GM10847 (cell line): ENCODE results near the gene HPS6.

Experiments used
- POLR2A ChIP-seq: IDR thresholded peaks from 2 replicates; pipeline ENCODE4 v1.6.1; 2011; ENCODE audit not compliant: insufficient read length; ENCODE audit errors: extremely low read depth

Gene HPS6

DNA sequence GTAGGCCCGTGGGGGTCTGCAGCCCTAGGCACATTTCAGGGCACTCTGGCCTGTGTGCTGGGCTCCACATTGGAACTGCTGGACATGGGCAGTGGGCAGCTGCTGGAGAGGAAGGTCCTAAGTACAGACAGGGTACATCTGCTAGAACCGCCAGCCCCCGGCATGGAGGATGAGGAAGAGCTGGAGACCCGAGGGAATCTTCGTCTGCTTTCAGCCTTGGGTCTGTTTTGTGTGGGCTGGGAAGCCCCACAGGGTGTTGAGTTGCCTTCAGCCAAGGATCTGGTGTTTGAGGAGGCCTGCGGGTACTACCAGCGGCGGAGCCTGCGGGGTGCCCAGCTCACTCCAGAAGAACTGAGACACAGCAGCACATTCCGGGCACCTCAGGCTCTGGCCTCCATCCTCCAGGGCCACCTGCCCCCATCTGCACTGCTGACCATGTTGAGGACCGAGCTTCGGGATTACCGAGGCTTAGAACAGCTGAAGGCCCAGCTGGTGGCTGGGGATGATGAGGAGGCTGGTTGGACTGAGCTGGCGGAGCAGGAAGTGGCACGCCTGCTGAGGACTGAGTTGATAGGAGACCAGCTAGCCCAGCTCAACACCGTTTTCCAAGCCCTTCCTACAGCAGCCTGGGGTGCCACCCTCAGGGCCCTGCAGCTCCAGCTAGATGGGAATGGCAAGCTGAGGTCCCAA lies 1.4 kb downstream of the HPS6 start:
- no peak for TF ChIP-seq POLR2A

DNA sequence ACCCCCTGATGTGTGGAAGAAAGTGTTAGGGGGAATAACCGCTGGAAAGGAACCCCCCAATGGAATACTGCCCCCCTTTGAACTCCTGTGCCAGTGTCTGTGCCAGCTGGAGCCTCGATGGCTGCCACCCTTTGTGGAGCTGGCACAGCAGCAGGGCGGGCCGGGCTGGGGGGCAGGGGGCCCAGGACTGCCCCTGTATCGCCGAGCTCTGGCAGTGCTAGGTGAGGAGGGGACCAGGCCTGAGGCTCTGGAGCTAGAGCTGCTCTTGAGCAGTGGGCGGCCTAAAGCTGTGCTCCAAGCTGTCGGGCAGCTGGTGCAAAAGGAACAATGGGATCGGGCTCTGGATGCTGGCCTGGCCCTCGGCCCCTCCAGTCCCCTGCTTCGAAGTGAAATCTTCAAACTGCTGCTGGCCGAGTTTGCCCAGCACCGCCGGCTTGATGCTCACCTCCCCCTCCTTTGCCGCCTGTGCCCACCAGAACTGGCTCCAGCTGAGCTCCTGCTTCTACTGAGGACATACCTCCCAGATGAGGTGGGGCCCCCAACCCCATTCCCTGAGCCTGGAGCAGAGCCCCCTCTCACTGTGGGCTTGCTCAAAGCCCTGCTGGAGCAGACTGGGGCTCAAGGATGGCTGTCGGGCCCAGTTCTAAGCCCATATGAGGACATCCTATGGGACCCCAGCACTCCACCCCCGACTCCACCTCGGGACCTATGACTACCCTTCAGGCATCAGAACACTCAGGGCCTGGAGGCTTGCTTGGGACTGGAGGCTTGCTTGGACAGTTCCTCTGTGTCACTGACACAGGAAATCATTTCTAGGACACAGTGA lies 2.2 kb downstream of the HPS6 start:
- TF ChIP-seq POLR2A = no peak

DNA sequence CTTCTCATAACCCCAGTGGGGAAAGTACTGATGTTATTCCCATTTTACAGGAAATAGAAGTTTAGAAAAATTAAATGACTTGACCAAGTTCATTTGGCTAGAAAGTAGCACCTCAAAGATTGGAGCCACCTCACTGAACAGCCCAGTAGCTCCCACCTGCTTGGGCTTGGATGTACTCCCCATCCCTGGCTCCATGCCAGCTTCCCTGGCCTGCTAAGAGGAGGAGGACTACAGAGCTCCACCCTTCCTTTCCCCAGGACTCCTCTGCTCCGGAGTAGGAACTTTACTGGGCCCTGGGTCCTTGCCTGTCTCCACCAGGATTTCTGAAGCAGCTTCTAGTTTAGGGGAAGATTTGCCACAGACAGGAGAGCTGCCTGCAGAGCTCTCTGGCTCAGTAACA lies 3.1 kb downstream of the HPS6 start:
- TF ChIP-seq POLR2A = no peak

DNA sequence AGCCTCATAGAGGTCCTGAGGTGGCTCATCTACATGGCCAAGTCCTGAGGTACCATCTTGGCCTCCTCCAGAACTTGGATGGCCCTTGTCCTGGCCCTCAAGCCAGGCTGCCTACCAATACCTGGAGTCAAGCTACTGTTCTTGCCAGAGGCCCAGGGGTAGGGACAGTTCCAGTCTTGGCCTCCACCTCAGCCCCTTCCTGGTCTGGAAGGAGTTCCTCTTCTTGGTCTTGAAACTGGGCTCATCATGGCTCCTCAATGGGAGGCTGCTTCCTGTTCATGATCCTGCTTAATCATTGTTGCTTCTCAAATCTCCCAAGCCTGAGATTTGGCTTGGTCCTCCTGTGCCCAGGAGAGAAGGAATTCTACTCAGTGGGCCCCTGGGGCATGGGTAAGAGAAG lies 3.9 kb downstream of the HPS6 start:
- TF ChIP-seq POLR2A = no peak

DNA sequence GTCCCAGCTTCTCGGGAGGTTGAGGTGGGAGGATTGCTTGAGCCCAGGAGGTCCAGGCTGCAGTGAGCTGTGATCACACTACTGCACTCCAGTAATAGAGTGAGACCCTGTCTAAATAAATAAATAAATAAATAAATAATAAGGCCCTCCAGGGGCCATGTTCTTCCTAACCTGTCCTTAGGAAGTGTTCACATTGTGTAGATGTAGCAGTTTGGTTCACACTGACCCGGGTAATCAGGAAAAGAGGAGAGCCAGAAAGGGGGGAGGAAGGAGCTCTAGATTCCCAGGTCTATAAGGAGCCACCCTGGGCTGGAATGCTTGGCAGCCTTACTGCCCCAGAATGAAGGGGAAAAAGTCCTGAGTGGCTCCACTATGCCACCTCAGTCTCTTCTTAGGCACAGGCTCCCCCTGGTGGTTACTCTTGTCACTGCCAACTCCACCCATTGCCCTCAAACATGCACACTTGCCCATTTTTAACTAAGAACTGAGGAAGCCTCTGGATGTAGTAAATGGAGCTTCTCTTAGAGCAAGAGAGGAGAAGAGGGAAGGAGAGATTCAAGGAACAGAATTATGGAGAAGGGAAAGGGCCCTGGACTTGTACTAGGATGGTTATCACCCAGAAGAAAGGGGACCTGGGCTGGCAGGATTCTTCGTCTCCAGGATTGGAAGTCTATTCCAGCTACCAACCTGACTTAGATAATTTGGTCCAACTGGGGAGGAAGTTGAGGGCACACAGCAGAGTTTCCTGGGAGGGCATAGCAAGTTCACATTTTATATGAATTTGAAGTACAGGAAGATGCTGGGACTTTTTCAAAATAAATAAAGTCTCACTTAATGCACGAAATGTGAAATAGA lies 7.8 kb downstream of the HPS6 start:
- TF ChIP-seq POLR2A = no peak

DNA sequence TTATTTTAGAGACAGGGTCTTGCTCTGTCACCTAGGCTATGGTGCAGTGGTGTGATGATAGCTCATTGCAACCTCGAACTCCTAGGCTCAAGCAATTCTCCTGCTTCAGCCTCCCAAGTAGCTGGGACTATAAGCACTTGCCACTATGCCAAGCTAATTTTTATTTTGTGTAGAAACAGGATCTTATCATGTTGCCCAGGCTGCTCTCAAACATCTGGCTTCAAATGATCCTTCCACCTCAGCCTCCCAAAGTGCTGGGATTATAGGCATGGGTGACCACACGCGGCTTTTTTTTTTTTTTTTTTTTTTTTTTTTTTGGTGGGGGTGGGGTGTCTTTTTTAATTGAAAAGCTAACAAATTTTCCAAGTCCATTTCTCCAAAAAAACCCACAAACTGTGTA lies 18.4 kb downstream of the HPS6 start:
- no peak for TF ChIP-seq POLR2A

DNA sequence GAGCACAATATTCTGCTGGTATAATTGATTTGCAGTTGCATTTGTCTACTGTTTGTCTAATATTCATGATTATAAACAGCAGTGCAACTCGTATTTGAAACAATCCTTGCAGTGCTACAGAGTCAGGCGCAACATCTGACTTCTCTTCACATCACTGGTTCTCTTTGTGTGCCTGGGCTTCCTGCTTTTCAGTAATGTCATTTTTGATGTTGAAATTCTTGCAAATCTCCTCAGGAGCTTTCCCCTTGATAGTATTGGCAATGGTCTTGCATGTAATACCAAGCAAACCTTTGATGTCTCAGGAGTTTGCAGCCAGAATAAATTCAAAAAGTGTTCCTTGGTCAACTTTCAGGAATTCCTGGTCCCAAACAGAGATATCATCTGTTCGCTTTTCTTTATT lies 20.2 kb downstream of the HPS6 start:
- TF ChIP-seq POLR2A = no peak

DNA sequence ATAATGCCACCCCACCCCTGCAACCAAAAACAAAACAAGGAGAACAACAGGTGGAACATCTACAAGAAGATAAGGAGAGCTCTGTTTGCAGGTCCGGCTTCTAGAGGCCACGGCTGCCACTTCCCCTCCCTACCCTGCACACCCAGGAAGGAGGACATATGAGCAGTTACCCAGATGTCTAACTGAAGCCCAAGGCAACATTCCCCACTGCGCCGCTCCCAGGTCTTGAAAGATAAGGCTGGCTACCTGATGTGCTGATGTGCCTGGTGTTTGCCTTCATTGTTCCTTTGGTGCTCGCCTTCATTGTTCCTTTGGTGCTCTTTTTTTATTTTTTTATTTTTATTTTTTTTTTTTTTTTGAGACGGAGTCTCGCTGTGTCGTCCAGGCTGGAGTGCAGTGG lies 21.0 kb downstream of the HPS6 start:
- no peak for TF ChIP-seq POLR2A

DNA sequence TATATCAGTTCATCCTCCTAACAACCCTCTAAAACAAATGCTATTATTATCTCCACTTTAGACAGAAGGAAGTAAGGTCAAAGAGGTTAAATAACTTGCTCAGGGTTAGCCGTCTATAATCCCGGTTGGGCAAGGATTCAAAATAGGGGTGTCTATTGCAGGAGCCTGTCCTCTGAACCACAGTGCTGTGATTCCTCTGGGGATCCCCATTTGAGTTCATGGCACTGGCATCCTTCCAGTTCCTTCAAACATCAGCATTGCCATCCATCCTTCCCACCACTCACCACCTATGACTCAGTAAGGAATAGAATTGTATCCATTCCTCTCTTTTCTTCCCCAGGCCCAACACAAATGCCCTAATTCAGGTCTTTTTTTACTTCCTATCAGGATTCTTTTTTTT lies 25.6 kb downstream of the HPS6 start:
- TF ChIP-seq POLR2A = no peak

DNA sequence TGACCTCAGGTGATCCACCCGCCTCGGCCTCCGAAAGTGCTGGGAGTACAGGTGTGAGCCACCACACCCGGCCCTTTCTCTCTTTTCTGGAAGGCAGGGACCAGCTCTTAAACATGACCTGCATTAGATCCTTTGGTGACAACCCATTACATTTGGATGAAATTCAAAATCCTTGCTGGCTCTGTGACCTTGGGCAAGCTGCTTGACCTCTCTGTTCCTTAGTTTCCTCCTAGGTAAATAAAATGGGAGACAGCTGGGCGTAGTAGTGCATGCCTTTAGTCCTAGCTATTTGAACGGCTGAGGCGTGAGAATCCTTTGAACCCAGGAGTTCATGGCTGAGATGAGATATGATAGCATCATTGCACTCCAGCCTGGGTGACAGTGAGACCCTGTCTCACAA lies 31.3 kb downstream of the HPS6 start:
- no peak for TF ChIP-seq POLR2A

DNA sequence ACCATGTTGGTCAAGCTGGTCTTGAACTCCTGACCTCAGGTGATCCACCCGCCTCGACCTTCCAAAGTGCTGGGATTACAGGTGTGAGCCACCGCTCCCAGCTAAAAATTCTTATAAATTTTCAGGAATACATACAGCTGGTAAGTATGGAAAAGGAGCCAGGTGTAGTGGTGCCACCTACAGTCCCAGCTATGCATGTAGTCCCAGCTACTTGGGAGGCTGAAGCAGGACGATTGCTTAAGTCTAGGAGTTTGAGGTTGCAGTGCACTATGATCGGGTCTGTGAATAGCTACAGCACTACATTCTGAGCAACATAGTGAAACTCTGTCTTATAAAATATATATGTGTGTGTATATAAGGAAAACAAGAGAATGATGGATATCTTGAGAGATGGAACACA lies 36.0 kb downstream of the HPS6 start:
- no peak for TF ChIP-seq POLR2A

DNA sequence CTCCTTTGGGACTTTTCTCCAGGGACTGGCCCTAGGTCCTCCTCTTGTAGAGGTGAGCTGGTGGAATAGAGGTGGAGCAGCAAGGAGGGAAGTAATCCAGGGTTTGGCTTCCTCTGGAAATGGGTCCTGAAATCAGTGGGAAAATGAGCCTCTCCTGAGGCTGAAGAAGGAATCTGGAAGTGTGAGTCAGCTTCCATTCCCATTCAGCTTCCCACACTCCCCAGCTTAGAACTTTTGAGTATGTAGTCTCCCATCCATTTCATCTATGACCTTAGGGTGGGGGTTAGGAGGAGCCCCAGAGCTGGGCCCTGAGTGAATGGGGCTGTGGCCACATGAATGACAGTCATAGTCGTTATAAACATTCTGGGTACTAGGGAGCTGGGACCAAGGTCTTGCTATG lies 37.3 kb downstream of the HPS6 start:
- no peak for TF ChIP-seq POLR2A

DNA sequence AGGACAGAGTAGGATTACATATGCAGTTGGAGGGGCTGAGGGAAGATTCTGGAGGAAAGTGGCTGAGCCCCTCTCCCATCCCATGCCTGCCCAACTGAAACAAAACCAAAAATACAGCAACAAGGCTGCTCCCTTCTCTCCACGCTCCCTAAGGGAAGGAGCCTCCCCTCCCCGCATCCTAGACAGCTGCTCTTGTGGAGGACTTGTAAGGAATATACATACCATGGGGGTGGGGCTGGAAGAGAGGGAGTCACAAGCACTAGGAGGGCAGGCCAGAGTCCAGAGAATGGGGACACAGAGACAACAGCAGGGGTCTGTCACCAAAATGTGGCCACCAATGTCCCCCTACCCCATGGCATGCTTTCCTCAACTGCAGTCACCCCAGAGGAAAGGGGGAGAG lies 41.8 kb downstream of the HPS6 start:
- TF ChIP-seq POLR2A = no peak

DNA sequence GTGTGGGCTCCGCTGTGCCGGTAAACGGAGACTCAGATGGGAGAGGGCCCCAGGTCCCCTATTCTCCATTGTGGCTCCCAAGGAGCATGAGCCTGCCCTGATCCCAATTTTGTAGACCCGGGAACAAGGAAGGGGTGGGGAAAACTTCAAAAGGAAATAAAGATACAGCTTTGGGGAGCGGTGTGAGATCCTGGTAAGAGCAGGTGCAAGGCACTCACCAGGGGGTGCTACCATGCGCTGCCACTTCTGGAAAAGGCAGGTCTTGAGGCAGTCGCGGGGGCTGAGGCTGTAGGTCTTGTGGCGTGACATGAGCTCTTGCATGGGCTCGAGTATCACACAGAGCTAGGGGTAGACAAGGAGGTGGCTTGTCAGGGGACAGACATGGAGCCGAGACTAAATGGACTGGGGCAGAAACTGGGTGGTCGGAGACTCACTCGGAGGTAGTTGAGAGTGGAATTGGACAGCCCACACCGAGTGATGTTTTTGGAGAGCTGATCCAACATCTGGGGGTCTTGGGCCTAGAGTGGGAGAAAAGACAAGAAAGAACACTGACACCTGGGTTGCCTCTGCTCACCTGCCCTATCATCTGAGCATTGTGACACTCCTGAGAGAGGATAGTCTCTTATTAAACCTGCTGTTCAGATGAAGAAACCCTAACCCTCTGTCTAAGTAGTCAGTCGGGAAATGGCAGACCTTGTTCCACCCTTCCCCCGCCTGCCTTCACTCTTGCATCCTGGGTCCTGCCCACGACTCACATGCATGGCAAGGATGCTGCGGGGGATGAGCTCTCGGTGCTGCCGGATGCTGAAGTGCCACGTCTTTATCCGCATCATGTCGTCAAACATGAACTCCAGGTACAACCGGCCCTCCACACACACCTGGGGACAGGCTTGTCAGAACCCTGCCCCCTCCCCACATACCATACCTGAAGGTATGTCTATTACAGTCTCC lies 44.3 kb downstream of the HPS6 start:
- no peak for TF ChIP-seq POLR2A

DNA sequence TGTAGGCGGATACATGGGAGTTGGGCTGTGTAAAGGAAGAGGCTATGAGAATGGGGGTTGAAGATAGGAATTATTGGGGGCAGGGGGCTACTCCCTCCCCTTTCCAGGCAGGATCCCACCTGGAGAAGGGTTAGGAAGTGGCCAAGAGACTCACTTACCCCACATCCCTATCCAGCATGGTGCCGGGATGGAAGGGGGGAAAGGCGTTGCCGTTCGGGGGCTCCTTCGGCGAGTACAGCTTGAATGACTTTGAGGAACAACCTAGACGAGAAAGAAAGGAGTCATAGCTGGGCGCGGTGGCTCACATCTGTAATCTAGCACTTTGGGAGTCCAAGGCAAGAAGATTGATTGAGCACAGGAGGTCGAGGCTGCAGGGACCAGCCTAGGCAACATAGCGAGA lies 46.1 kb downstream of the HPS6 start:
- no peak for TF ChIP-seq POLR2A
